Upper lobe of left lung (tissue), 4 donors: Measurements from ENCODE around the gene MYO1E.

Experiments
- POLR2A ChIP-seq, 4 donors: fragments of 450-650 bp; IDR thresholded peaks; one replicate each; pipeline ENCODE4 v1.5.1; 2016 to 2017; ENCODE audit warnings: antibody characterized with exemption in 4 of 4, mild to moderate bottlenecking in 2 of 4
- POLR2AphosphoS5 ChIP-seq, 2 donors: sonication (generic); formaldehyde crosslinking; IDR thresholded peaks; one replicate each; pipeline ENCODE4 v1.5.1; 2017; ENCODE audit warnings: antibody characterized with exemption in 2 of 2
- TF ChIP-seq, protein P1 (sequence below), 6 experiments: fragments of 450-650 bp in 4 of 6; fragments of 200-600 bp in 2 of 6; sonication (generic) in 2 of 6; IDR thresholded peaks; one replicate each; pipeline ENCODE4 v1.5.1; 2016 to 2019; ENCODE audit warnings: antibody characterized with exemption in 6 of 6

DNA sequence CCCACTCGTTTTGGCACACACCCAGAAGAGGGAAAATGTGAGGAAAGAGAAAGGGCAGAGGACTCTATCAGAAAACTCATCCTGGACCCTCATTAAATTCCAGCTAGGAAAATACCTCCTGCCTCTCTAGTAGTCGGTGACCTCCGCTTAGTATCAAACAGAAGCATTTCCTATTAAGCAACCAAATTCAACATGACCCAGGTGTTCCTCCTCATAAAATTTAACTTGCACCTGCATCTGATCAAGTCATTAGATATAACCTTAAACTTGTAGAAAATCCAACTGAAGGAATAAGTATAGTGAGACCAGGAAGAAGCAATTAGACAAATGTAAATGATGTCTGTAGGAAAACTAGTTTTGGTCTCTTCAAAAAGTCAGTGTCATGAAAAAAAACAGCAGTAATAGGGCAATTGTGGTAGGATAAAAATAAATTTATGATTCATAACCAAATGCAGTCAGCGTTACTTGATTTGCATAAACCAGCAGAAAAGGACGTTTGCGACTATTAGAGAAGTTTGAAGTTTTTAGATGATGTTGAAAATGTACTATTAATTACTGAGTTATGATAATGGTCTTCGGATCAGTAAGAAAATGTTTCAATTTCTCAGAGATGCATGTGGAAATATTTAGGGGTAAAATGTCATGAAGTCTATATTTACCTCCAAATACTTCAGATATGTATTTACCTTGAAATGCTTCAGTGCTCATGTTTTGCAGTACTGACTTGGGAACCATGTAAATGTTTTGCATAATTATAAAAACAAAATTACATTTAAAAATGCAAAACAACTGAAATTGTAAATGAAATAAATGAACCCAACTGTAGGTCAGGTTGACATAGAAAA lies 121.4 kb downstream of the MYO1E start:
- TF ChIP-seq, protein P1, sequence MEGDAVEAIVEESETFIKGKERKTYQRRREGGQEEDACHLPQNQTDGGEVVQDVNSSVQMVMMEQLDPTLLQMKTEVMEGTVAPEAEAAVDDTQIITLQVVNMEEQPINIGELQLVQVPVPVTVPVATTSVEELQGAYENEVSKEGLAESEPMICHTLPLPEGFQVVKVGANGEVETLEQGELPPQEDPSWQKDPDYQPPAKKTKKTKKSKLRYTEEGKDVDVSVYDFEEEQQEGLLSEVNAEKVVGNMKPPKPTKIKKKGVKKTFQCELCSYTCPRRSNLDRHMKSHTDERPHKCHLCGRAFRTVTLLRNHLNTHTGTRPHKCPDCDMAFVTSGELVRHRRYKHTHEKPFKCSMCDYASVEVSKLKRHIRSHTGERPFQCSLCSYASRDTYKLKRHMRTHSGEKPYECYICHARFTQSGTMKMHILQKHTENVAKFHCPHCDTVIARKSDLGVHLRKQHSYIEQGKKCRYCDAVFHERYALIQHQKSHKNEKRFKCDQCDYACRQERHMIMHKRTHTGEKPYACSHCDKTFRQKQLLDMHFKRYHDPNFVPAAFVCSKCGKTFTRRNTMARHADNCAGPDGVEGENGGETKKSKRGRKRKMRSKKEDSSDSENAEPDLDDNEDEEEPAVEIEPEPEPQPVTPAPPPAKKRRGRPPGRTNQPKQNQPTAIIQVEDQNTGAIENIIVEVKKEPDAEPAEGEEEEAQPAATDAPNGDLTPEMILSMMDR (IDR thresholded peaks at IDR 0.05): no peak
- TF ChIP-seq POLR2A (IDR thresholded peaks at IDR 0.05): no peak
- TF ChIP-seq POLR2AphosphoS5 (IDR thresholded peaks at IDR 0.05): no peak
